GM11168 (cell line): ENCODE measurements around the gene ZMYND8.
"Not testable (repeated sequence)": the region's sequence is repeated elsewhere in the genome, so short reads cannot be mapped to it uniquely, and the experiment has no call there.

Experiments used
- in situ Hi-C: fragments of 300-500 bp; cut with MboI; formaldehyde crosslinking; loops from one replicate; pipeline ENCODE4 v1.12.0; 2022; ENCODE audit warnings: low sequenced_read_pairs; ENCODE audit not compliant: unreplicated experiment

Gene ZMYND8

DNA sequence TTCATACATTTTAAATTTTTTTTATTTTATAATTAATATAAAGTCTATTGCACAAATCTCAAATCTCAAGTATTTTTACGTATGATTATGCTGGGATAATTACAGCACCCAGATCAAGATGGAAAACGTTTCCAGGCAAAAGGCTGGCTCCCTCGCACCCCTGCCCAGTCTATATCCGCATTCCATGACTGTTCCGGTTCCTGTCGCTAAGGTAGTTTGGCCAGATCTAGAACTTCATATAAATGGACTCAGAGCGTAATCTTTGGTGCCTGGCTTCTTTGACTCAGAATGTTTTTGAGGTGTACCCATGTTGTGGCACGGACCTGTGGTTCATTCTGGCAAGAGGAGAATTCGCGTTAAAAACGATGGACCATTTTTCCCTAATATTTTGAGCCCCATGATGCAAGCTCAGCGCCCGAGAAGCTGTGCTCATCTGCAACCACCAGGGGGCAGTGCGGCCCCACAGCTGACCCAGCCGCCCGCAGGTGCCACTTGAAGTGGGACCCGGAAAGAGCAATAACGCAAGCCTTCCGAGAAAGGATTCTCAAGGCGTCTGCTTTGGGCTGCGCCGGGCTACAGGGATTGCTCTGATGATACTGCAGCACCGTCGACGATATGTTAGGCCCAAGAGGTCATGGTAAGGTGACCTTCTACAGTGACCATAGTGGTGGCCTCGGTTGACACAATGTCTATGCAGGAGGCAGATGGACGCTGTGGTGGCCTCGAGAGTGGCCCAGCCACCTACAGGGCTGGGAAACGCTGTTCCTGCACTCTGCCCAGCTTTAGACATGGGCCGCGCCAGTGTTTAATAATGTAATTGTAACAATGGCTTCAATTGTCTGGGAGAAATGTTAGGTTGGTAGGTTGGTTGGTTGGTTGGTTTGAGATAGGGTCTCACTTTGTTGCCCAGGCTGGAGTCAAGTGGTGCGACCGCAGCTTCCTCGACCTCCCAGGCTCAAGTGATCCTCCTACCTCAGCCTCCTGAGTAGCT is 160.1 kb downstream of the ZMYND8 start:
- in situ Hi-C loops = no loop called here

DNA sequence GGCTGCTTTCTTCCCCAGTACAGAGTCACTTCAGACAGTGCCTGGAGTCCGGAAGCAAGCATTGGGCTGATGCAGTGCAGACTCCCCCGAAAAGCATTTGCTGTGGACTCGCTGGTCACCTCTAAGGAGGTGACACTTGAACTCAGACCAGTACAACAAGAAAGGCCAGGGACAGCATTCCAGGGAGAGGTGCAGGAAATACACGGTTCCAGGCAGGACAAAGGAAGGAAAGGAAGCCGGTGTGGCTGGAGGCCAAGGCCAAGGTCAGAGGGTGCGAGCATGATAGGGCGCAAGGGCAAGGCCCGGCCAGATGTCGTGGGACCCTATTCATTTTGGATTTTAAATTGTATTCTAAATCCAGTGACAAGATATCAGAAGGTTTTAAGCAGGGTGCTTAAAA is 160.9 kb downstream of the ZMYND8 start:
- in situ Hi-C loops = no loop called here

GRCh38 chr20:47191956-47192355 is 164.5 kb downstream of the ZMYND8 start:
- in situ Hi-C loops = no loop called here

DNA sequence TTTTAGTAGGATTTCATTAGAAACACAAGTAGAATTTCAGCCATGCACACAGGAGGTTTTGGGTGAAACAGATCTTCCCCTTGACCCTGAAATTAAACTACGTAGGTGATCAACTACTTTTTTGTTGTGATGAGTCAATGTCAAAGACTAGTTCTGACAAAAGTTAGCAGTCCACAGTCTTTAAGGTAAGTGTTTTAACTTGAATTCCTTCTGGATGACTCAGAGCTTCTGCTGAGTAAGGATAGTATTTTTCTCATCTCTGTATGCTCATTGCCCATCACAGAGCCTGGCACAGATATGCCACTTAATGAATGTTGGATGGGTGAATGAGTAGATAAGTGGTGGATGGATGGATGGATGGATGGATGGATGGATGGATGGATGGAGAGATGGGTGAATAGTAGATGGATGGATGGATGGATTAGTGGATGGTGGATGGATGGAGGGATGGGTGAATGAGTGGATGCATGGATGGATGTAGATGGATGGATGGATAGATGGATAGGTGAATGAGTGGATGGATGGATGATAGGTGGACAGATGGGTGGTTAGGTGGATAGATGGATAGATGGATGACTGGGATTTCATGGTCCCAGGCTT is 165.3 kb downstream of the ZMYND8 start:
- in situ Hi-C loops = no loop called here

DNA sequence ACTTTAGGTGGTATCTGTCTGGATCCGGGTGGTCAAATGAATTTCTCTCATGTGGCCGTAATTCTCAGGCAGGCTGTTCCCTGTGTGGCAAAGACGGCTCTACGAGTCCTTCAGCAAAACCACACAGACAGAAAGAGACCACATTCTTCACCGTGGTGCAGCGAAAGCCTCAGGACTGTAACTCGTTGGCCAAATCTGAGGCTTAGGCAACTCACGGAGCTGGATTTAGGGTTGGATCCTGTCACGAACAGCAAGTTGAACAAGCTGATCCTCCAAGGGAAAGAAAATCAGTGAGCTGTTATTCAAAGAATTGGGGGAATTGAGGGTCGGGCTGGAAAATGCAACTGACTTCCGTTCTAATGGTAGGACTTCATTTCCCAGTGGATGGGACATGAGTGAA is 167.4 kb downstream of the ZMYND8 start:
- in situ Hi-C loops = no loop called here

DNA sequence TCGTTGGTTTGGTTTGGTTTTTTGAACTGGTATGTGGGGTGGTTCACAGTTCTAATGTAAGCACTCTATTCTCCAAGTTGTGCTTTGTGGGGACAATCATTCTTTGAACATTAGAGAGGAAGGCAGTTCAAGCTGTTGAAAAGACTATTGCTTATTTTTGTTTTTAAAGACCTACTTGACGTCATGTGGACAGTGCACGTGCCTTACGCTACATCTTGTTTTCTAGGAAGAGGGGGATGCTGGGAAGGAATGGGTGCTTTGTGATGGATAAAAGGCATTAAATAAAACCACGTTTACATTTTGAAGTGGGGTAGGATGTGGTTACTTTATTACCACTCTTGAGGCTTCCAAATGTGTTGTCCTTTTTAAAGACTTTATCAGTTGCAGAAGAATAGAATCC is 168.0 kb downstream of the ZMYND8 start:
- in situ Hi-C loops = no loop called here

DNA sequence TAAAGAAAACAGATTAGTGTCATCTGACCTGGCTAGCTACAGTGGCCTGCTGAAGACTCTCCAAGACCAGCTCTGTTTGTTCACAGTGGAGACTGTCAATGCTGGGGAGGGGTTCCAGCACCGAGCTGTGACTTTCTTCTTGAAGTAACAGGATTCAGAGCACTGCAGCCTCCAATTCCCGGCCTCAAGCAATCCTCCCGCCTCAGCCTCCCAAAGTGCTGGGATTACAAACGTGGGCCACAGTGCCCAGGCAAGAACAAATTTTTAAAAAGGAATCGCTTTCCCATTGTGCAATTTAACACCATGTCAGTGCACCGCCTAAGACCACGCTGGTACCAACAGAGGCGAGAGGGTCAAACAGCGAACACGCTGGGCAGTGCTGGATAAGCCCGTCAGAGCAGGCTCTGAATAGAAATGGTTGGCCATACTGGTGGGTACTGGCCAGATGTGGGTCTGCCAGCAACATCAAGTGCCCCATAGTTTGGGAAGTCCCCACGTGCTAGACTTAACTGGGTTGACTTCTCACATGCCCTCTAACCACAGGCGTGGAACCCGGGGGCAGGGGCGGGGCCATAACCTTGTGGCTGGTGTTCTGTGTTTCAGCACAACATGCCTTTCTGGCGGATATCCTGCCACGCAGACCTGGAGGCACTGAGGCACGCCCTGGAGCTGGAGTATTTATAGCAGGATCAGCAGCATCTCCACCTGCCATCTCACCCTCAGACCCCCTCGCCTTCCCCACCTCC is 168.9 kb downstream of the ZMYND8 start:
- in situ Hi-C loops = no loop called here

- in situ Hi-C loops = no loop called here
Measured at GRCh38 chr20:47183367-47183766, 173.1 kb downstream of the ZMYND8 start.

GRCh38 chr20:47181056-47181862 is 175.2 kb downstream of the ZMYND8 start:
- in situ Hi-C loops = no loop called here

GRCh38 chr20:47179267-47179666 is 177.2 kb downstream of the ZMYND8 start:
- in situ Hi-C loops = no loop called here

DNA sequence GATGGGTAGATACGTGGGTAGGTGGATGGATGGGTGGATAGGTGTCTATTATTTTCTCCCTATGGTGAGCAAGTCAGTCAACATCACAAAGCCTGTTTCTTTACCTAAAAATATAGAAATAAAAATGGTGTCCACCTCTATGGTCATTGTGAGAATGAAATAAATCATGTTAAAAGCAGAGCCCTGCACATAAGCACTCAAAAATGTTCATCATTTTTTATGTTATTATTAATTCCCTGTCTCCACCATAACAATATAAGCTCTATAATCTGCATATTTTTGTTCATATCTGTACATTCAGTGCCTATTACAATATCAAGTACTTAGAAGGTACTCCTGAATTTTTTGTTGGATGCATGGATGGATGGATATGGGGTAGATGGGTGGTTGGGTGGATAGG is 177.6 kb downstream of the ZMYND8 start:
- in situ Hi-C loops = no loop called here

GRCh38 chr20:47178277-47178676 is 178.2 kb downstream of the ZMYND8 start:
- in situ Hi-C loops = no loop called here

DNA sequence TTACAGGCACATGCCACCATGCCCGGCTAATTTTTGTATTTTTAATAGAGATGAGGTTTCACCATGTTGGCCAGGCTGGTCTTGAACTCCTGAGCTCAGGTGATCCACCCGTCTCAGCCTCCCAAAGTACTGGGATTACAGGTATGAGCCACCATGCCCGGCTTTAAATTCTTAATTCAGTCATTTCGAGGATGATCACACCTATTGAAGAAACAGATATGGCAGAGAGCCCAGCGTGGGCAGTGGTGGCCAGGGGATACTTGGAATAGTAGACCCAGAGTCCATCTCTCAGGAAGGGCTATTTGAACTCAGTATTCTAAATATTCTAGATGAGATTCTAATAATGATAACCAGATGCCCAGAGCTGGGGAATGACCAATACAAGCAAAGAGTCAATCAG is 180.3 kb downstream of the ZMYND8 start:
- in situ Hi-C loops = not testable (repeated sequence)

- in situ Hi-C loops = no loop called here
Measured at GRCh38 chr20:47175493-47175892, 181.0 kb downstream of the ZMYND8 start.

DNA sequence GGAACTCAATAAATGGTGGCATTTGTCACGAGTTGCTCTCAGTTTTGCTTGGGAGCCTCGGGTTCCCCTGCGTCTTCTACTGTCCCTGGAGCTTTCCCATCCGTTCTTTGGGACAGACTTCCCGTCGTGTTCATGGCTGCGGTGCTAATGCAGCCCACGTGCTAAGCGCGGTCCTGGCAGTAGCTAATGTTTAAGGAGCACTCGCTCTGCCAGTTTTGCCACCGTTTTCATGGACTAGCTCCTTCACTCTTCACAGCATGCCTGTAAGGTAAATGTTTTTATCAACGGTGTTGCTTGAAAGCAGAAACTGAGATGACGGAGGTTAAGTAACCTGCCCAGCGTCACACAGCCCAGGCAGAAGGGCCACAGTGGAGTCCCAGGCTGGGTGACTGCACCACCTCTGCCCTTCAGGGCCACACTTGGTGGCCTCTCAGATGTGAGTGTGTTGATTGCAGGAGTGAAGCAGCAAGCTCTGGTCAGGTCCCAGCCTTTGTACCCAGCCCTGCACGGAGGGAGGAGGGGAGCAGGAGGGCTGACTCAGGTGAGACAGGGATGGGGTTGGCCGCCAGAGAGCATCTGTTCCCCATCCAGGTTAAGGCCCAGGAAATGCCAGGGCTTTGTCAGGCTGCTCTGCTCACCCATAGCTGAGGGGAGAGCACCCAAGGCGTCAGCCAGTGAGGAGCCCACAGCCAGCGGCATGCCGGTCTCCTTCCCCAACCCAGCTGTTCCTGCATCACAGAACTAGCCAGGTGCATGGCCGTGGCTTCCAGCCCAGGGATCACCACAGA is 181.8 kb downstream of the ZMYND8 start:
- in situ Hi-C loops = no loop called here

GRCh38 chr20:47173596-47174216 is 182.8 kb downstream of the ZMYND8 start:
- in situ Hi-C loops = no loop called here

GRCh38 chr20:47172579-47172978 is 183.9 kb downstream of the ZMYND8 start:
- in situ Hi-C loops = no loop called here

GRCh38 chr20:47167846-47168245 is 188.7 kb downstream of the ZMYND8 start:
- in situ Hi-C loops = no loop called here

DNA sequence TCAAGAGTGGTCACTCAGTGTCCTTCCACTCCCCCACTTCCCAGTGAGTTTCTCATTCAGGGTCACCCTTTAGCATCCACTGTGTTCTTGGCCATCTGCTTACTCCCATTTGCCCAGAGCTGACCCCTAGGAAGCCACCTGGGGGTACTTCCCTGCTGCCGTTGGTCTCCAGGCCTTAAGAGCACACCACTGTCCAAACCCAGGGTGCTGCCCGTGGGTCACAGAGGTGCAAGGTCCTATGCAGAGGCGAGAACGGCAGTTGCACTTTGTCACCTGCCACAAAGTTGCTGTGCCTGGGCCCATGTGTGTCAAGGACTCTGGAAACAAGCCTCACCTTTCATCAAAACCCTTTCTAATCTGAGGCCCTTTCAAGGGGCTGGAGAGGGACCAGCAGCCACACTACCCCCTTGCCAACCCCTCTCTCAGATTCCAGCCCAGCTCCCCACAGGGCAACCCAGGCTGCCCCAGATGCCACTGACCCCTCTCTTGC is 191.1 kb downstream of the ZMYND8 start:
- in situ Hi-C loops = no loop called here
